HepG2 (cell line): Measurements from ENCODE around the gene SP8. TPM values are rescaled to one million over a fixed set of nuclear protein-coding genes. Genes with fewer than 3 reads are reported as not detected.

ENCODE experiments used
- BATF2 ChIP-seq: sonication (generic); formaldehyde crosslinking; IDR thresholded peaks from 2 replicates; pipeline ENCODE4 v1.8.0; 2022; ENCODE audit warnings: mild to moderate bottlenecking, missing genetic modification reagents, moderate library complexity
- ETS1 ChIP-seq: sonication (generic); formaldehyde crosslinking; IDR thresholded peaks from 2 replicates; pipeline ENCODE4 v1.4.0; 2020; ENCODE audit warnings: missing genetic modification reagents
- FOXC1 ChIP-seq: sonication (generic); formaldehyde crosslinking; IDR thresholded peaks from 2 replicates; pipeline ENCODE4 v1.8.0; 2022; ENCODE audit warnings: mild to moderate bottlenecking, missing genetic modification reagents, borderline replicate concordance
- HOMEZ ChIP-seq: IDR thresholded peaks from 2 replicates; pipeline ENCODE4 v1.6.1; 2016; ENCODE audit warnings: low read depth
- MXD3 ChIP-seq: IDR thresholded peaks from 2 replicates; pipeline ENCODE4 v1.6.1; 2016; ENCODE audit warnings: mild to moderate bottlenecking, missing biosample characterization, missing genetic modification reagents
- PLRG1 ChIP-seq: fragments of 450-650 bp; conservative IDR thresholded peaks from 2 replicates; pipeline ENCODE4 v1.6.1; 2016
- SMAD3 ChIP-seq: sonication (generic); formaldehyde crosslinking; IDR thresholded peaks from 2 replicates; pipeline ENCODE4 v1.4.0; 2020; ENCODE audit warnings: missing genetic modification reagents
- SOX5 ChIP-seq: IDR thresholded peaks from 2 replicates; pipeline ENCODE4 v1.6.1; 2016; ENCODE audit warnings: borderline replicate concordance
- SRSF1 ChIP-seq: fragments of 200-400 bp; formaldehyde crosslinking; optimal IDR thresholded peaks from 2 replicates; pipeline ENCODE3; 2017; ENCODE audit warnings: mild to moderate bottlenecking, low read depth, low read length, moderate library complexity
- ZBTB8A ChIP-seq: sonication (generic); formaldehyde crosslinking; IDR thresholded peaks from 2 replicates; pipeline ENCODE4 v1.4.0; 2020; ENCODE audit warnings: mild to moderate bottlenecking, low read depth, missing genetic modification reagents, borderline replicate concordance
- ZMYM4 ChIP-seq: sonication (generic); formaldehyde crosslinking; IDR thresholded peaks from 2 replicates; pipeline ENCODE4 v1.8.1; 2023; ENCODE audit warnings: mild to moderate bottlenecking, missing genetic modification reagents
- ZNF333 ChIP-seq: sonication (generic); formaldehyde crosslinking; IDR thresholded peaks from 2 replicates; pipeline ENCODE4 v1.4.0; 2020; ENCODE audit warnings: mild to moderate bottlenecking, missing genetic modification reagents, borderline replicate concordance
- ZNF407 ChIP-seq: sonication (generic); formaldehyde crosslinking; IDR thresholded peaks from one replicate; pipeline ENCODE4 v1.5.1; 2020; ENCODE audit warnings: mild to moderate bottlenecking, missing genetic modification reagents; ENCODE audit errors: not compliant biosample characterization
- ZNF503 ChIP-seq: sonication (generic); formaldehyde crosslinking; IDR thresholded peaks from 2 replicates; pipeline ENCODE4 v1.4.0; 2020; ENCODE audit warnings: missing genetic modification reagents
- ZNF607 ChIP-seq: sonication (generic); formaldehyde crosslinking; IDR thresholded peaks from 2 replicates; pipeline ENCODE4 v1.5.1; 2020; ENCODE audit warnings: missing genetic modification reagents, mild to moderate bottlenecking, borderline replicate concordance
- polyA plus RNA-seq, 8 experiments: library from polyadenylated mRNA; depleted of rRNA in 3 of 8; stranded (reverse) in 7 of 8; unstranded in 1 of 8; fragments of >200 nt; fragmentation: Illumina TruSeq in 4 of 8; extraction: Trizol in 4 of 8; gene quantifications; 2 replicates each; pipeline versions ENCODE4 v1.2.1 to v1.2.3, GENCODE V29; 2011 to 2016; ENCODE audit warnings: low read depth in 4 of 8, missing spikeins in 1 of 8, mixed read lengths in 1 of 8; ENCODE audit not compliant: insufficient read depth in 1 of 8
- total RNA-seq, 5 experiments: library from RNA; depleted of rRNA; stranded (reverse); fragments of >200 nt; fragmentation: Illumina TruSeq; extraction: Trizol; gene quantifications; 2 replicates each; pipeline ENCODE4 v1.2.3, GENCODE V29; 2016; ENCODE audit warnings: low read depth in 1 of 5

Gene SP8
- total and polyA plus RNA-seq, 2 of the 13 experiments (the other 11 are each of a cell fraction or from before 2014, with no cell fraction given): not detected

- no peak for TF ChIP-seq HOMEZ (CRISPR knock-in tag)
- no peak for TF ChIP-seq SMAD3 (CRISPR knock-in tag)
- TF ChIP-seq MXD3 (CRISPR knock-in tag): no peak
- TF ChIP-seq SOX5 (CRISPR knock-in tag): peak; percentile 78; the same call in 1 of the 2 replicates
- peak; percentile 36; the same call in 1 of the 2 replicates for TF ChIP-seq ZNF503 (CRISPR knock-in tag)
- TF ChIP-seq ETS1 (CRISPR knock-in tag): no peak
- TF ChIP-seq BATF2 (CRISPR knock-in tag): no peak
- TF ChIP-seq ZNF407: no peak
- TF ChIP-seq SRSF1: no peak
- no peak for TF ChIP-seq ZNF607 (CRISPR knock-in tag)
- no peak for TF ChIP-seq PLRG1
- TF ChIP-seq ZNF333 (CRISPR knock-in tag): no peak
- TF ChIP-seq FOXC1 (CRISPR knock-in tag): no peak
- no peak for TF ChIP-seq ZBTB8A (CRISPR knock-in tag)
- TF ChIP-seq ZMYM4 (CRISPR knock-in tag): peak; percentile 50; the same call in 1 of the 2 replicates
These were observed 48.7 kb downstream of the SP8 start (continued) for GRCh38 chr7:20737840-20738448.
